ENCODE data around the gene TRMT61A. TPM values are rescaled to one million over a fixed set of nuclear protein-coding genes. Genes with fewer than 3 reads are reported as not detected.

The TRMT61A gene
- total and polyA plus RNA-seq, 8 donors = 3.3 to 16.1 (median 7.6) TPM

GRCh38 chr14:103526247-103526913 lies 2.6 kb upstream of the TRMT61A start:
- FAIRE-seq (no peak), ATAC-seq (no peak), DNase-seq (peak in 1 of 6 donors; percentile 61)
- H3K4me1 ChIP-seq = peaks cover 6 to 38% (median 8%) of the 10 kb centered on the region in 3 donors
- no peak for TF ChIP-seq CTCF (IDR thresholded peaks at IDR 0.05)
- no peaks in the 10 kb centered on the region for H3K9me3 ChIP-seq
- WGBS, 2 donors = 70% methylated on average over 8 of the region's 8 CpGs
- H3K27ac ChIP-seq = peak overlapping the region in 1 of 4 donors; percentile 17
- no peak overlapping the region for H3K4me3 ChIP-seq
- H3K36me3 ChIP-seq = no peaks in the 10 kb centered on the region
- no peaks in the 10 kb centered on the region for H3K27me3 ChIP-seq
- intact Hi-C loops (cut with DNase I) = no loop called here

- no peaks in the 10 kb centered on the region for H3K9me3 ChIP-seq
- ATAC-seq = no peak
- H3K4me1 ChIP-seq = peaks cover 6 to 35% (median 8%) of the 10 kb centered on the region in 3 donors
- DNase-seq = no peak
- H3K27ac ChIP-seq = no peak overlapping the region
- no peaks in the 10 kb centered on the region for H3K36me3 ChIP-seq
- intact Hi-C loops (cut with DNase I) = no loop called here
- FAIRE-seq = no peak
- H3K4me3 ChIP-seq = no peak overlapping the region
- WGBS, 2 donors = 81 to 94% methylated on average over 1 of the region's 1 CpG
- no peak for TF ChIP-seq CTCF (IDR thresholded peaks at IDR 0.05)
- no peaks in the 10 kb centered on the region for H3K27me3 ChIP-seq
Measured at GRCh38 chr14:103526914-103527248, 2.1 kb upstream of the TRMT61A start.

- peak overlapping the region in 3 of 4 donors; percentile 68 to 90 (median 84) for H3K27ac ChIP-seq
- no peaks in the 10 kb centered on the region for H3K36me3 ChIP-seq
- ATAC-seq = no peak
- WGBS, 2 donors = 87 to 89% methylated on average over 13 to 14 of the region's 14 CpGs
- peaks cover 6 to 32% (median 8%) of the 10 kb centered on the region in 3 donors for H3K4me1 ChIP-seq
- H3K9me3 ChIP-seq = no peaks in the 10 kb centered on the region
- no peak for FAIRE-seq
- intact Hi-C loops (cut with DNase I) = no loop called here
- peak overlapping the region in 2 of 4 donors; percentile 94 to 100 for H3K4me3 ChIP-seq
- peak in 2 of 6 donors; percentile 33 to 36 for DNase-seq
- no peaks in the 10 kb centered on the region for H3K27me3 ChIP-seq
- no peak for TF ChIP-seq CTCF (IDR thresholded peaks at IDR 0.05)
Measured at GRCh38 chr14:103527408-103528145, 1.4 kb upstream of the TRMT61A start.

GRCh38 chr14:103528146-103528586 lies 830 bp upstream of the TRMT61A start:
- peaks cover 6 to 32% (median 8%) of the 10 kb centered on the region in 3 donors for H3K4me1 ChIP-seq

More at GRCh38 chr14:103528146-103528586, 830 bp upstream of the TRMT61A start:
- Histone ChIP-seq H3K4me3 (peak overlapping the region; percentile 73 to 100 (median 94)), H3K9me3 (no peaks in the 10 kb centered on the region), H3K27ac (peak overlapping the region; percentile 68 to 90 (median 78)), H3K36me3 (no peaks in the 10 kb centered on the region), H3K27me3 (no peaks in the 10 kb centered on the region)
- DNase-seq (peak in 2 of 6 donors; percentile 49 to 64), FAIRE-seq (no peak), ATAC-seq (peak; percentile 18 to 67 (median 52))
- WGBS, 2 donors = 33 to 48% methylated on average over 10 of the region's 10 CpGs
- no peak for TF ChIP-seq CTCF (IDR thresholded peaks at IDR 0.05)
- intact Hi-C loops (cut with DNase I) = no loop called here

Measured in pancreas (tissue), 10 donors.